PC-3 (cell line): ENCODE measurements around the gene UBE2D3.

Experiments
- EZH2 ChIP-seq: fragments of 300-600 bp; sonication (generic); IDR thresholded peaks from one replicate; pipeline ENCODE4 v1.6.1; 2017; ENCODE audit warnings: antibody characterized with exemption, mild to moderate bottlenecking, low read length; ENCODE audit not compliant: unreplicated experiment
- EZH2phosphoT487 ChIP-seq: fragments of 300-600 bp; sonication (generic); IDR thresholded peaks from 2 replicates; pipeline ENCODE4 v1.6.1; 2018; ENCODE audit warnings: mild to moderate bottlenecking, antibody characterized with exemption, low read length, borderline replicate concordance
- TF ChIP-seq, protein P1 (sequence below): fragments of 300-600 bp; sonication (generic); conservative IDR thresholded peaks from 2 replicates; pipeline ENCODE4 v1.5.1; 2017; ENCODE audit warnings: antibody characterized with exemption, low read depth, mild to moderate bottlenecking, low read length

DNA sequence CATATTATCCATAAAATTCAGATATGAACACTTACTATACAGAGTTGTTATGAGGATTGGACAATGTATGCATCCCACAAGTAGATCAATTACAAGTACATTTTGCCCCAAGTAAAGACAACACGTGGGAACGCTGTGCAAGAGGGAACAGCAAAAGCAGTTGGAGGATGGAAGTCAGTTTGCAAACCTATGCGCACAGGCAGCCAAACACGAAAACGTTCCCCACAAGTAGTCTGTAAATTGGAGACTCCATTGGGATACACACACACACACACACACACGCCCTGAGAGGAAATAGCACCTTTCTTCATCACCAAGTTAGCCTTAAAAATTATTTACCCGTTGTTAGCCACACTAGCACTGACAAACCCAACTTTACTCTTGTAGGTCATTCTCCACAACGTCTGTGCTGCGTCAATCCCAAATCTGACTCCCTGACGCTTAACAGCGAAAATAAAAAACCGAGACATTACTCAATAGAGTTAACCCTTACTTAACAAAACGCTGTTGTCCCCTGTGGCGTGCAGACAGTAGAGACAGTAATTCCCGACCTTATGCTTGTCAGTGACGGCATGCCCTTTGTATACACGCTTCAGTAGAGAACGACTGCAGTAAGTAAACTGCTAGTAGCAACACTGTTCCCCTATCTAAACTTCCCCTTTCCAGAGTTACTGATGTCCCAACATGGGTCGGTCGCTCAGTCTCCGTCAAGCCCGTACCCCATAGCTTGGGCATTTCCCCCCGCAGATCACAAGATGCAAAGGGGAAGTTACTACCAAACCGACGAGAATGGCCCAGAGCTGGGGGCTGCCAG lies 67.3 kb downstream of the UBE2D3 start:
- TF ChIP-seq, protein P1, sequence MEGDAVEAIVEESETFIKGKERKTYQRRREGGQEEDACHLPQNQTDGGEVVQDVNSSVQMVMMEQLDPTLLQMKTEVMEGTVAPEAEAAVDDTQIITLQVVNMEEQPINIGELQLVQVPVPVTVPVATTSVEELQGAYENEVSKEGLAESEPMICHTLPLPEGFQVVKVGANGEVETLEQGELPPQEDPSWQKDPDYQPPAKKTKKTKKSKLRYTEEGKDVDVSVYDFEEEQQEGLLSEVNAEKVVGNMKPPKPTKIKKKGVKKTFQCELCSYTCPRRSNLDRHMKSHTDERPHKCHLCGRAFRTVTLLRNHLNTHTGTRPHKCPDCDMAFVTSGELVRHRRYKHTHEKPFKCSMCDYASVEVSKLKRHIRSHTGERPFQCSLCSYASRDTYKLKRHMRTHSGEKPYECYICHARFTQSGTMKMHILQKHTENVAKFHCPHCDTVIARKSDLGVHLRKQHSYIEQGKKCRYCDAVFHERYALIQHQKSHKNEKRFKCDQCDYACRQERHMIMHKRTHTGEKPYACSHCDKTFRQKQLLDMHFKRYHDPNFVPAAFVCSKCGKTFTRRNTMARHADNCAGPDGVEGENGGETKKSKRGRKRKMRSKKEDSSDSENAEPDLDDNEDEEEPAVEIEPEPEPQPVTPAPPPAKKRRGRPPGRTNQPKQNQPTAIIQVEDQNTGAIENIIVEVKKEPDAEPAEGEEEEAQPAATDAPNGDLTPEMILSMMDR, result no peak
- no peak for TF ChIP-seq EZH2phosphoT487
- TF ChIP-seq EZH2, result no peak
